ENCODE results near the gene DEF6. TPM values are rescaled to one million over a fixed set of nuclear protein-coding genes. Genes with fewer than 3 reads are reported as not detected.

DEF6 gene
- total and polyA plus RNA-seq, 2 donors from 2014 or later = 2.7 to 16.3 TPM

DNA sequence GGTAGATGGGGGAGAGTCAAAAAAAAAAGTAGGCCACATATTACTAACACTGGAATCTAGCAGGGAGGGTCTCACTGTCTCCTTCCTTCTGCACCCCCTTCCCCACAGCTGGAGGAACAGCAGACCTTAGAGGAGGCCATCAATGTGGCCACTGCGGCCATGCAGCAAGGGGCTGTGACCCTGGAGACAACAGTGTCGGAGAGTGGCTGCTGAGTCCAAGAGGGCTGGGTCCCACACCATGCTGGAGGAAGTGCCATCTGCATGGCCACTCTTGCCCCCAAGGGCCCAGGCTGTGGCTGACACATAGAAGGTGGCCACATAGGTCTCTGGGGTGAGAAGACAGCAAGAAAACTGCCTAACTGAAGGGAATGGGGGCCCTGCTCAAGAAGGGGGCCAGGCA lies 2.6 kb upstream of the DEF6 start:
- no peak for TF ChIP-seq CTCF (IDR thresholded peaks at IDR 0.05; ENCODE audit: borderline replicate concordance, extremely low read depth, insufficient read depth)
- intact Hi-C loops (cut with DNase I) = no loop called here
- Histone ChIP-seq H3K27ac (ENCODE audit: low read depth in 2 of 2, low read length in 2 of 2) (no peak overlapping the region), H3K4me3 (ENCODE audit: low read length in 3 of 3) (no peak overlapping the region), H3K4me1 (ENCODE audit: control insufficient read depth in 2 of 3, insufficient read depth in 2 of 3, low read depth in 1 of 3, low read length in 3 of 3) (peaks cover 0 to 10% (median 0%) of the 10 kb centered on the region in 3 donors), H3K27me3 (ENCODE audit: control insufficient read depth, insufficient read depth, low read length) (no peaks in the 10 kb centered on the region), H3K9me3 (ENCODE audit: control insufficient read depth in 2 of 3, insufficient read depth in 1 of 3, low read length in 3 of 3) (no peaks in the 10 kb centered on the region), H3K9ac (ENCODE audit: low read length in 3 of 3) (no peak overlapping the region), H3K36me3 (ENCODE audit: control insufficient read depth in 2 of 3, insufficient read depth in 3 of 3, low read length in 3 of 3) (peaks cover 3 to 30% (median 18%) of the 10 kb centered on the region in 3 donors)
- no peak for FAIRE-seq
- DNase-seq = no peak

DNA sequence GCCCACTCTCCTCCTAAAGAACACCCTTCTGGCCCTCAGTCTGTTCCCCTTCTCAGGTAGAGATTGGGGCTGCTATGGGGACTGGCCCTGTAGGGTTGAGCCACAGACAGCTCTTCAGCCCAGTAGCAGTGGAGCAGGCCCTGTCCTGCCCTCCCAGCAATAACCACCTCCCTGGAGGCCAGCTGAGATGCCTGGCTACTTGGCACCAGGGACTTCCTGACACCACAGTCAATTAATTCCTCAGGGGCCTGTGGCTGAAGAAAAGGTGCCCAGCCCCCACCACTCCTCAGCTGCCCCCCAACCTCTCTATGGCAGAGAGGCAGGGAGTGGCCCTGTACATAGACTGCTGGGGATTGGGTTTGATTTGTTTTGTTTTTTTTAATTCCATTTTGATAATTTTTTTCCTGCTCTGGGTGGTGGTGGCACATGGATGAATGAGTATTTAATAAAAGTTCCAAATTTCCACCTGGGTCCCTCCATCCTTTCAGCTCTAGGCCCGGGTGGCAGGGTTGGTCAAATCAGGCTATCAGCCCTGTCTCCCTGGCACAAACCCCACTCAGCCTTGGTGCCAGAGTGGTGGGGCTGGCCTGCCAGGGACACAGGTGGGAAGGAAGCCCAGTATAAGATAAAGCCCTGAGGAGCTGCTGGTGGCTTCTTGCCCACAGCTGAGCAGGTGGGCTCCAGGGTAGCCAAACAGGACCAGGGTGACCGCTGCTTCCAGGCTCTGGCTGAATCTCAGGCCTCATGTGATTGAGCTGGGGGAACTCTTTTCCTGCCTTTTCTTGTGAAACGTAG lies 1.9 kb upstream of the DEF6 start:
- DNase-seq = no peak
- peaks cover 0 to 10% (median 0%) of the 10 kb centered on the region in 3 donors for H3K4me1 ChIP-seq (ENCODE audit: control insufficient read depth in 2 of 3, insufficient read depth in 2 of 3, low read depth in 1 of 3, low read length in 3 of 3)
- no peaks in the 10 kb centered on the region for H3K27me3 ChIP-seq (ENCODE audit: control insufficient read depth, insufficient read depth, low read length)
- no peak overlapping the region for H3K27ac ChIP-seq (ENCODE audit: low read depth in 2 of 2, low read length in 2 of 2)
- TF ChIP-seq CTCF (IDR thresholded peaks at IDR 0.05; ENCODE audit: borderline replicate concordance, extremely low read depth, insufficient read depth) = no peak
- H3K4me3 ChIP-seq (ENCODE audit: low read length in 3 of 3) = no peak overlapping the region
- H3K9me3 ChIP-seq (ENCODE audit: control insufficient read depth in 2 of 3, insufficient read depth in 1 of 3, low read length in 3 of 3) = no peaks in the 10 kb centered on the region
- intact Hi-C loops (cut with DNase I) = no loop called here
- H3K9ac ChIP-seq (ENCODE audit: low read length in 3 of 3) = no peak overlapping the region
- no peak for FAIRE-seq
- H3K36me3 ChIP-seq (ENCODE audit: control insufficient read depth in 2 of 3, insufficient read depth in 3 of 3, low read length in 3 of 3) = peaks cover 3 to 25% (median 13%) of the 10 kb centered on the region in 3 donors

DNA sequence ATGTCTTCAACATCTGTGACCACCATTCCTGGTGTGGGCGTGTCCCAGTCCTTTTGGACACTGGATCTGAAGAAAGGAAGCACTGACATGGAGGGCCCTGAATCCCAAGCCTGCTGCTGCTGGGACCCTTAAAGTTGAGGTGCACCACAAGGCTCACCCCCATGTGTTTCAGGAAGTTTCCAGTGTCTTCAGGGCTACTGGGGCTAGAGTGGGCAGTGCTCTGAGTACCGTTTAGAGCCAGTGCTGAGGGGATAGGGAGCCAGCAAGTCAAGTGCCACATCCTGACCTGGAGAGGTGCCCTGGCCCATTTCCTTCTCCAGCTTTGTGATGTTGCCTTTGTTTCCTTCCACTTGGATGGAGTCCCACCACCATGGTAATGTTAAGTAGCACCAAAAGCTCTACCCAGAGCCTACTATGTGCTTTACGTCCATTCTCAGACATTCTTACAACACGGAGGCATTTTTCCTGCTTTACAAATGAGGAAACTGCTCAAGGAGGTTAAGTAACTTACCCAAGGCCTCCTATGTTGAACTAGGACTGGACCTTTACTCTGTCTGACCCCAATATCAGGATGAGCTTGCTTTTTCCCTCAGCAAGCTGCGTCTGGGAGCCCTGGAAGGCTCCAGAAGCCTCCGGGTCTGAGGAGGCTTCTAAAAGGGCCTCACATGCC lies 552 bp upstream of the DEF6 start:
- no peaks in the 10 kb centered on the region for H3K27me3 ChIP-seq (ENCODE audit: control insufficient read depth, insufficient read depth, low read length)
- no peak overlapping the region for H3K9ac ChIP-seq (ENCODE audit: low read length in 3 of 3)
- H3K4me1 ChIP-seq (ENCODE audit: control insufficient read depth in 2 of 3, insufficient read depth in 2 of 3, low read depth in 1 of 3, low read length in 3 of 3) = peaks cover 0 to 10% (median 0%) of the 10 kb centered on the region in 3 donors
- intact Hi-C loops (cut with DNase I) = no loop called here
- no peak for TF ChIP-seq CTCF (IDR thresholded peaks at IDR 0.05; ENCODE audit: borderline replicate concordance, extremely low read depth, insufficient read depth)
- H3K36me3 ChIP-seq (ENCODE audit: control insufficient read depth in 2 of 3, insufficient read depth in 3 of 3, low read length in 3 of 3) = peaks cover 3 to 14% (median 9%) of the 10 kb centered on the region in 3 donors
- DNase-seq = no peak
- H3K27ac ChIP-seq (ENCODE audit: low read depth in 2 of 2, low read length in 2 of 2) = no peak overlapping the region
- FAIRE-seq = no peak
- H3K4me3 ChIP-seq (ENCODE audit: low read length in 3 of 3) = no peak overlapping the region
- H3K9me3 ChIP-seq (ENCODE audit: control insufficient read depth in 2 of 3, insufficient read depth in 1 of 3, low read length in 3 of 3) = no peaks in the 10 kb centered on the region
